Gastrocnemius medialis (tissue), 4 donors: Measurements from ENCODE around the gene SLC6A17.

Experiments used
- CTCF ChIP-seq, 5 experiments: fragments of 450-650 bp in 3 of 5; fragments of 200-600 bp in 2 of 5; sonication (generic) in 2 of 5; IDR thresholded peaks in 4 of 5; conservative IDR thresholded peaks in 1 of 5; 1 replicate in 4 of 5; 2 replicates in 1 of 5; pipeline ENCODE4 v1.5.1; 2016 to 2019; ENCODE audit warnings: antibody characterized with exemption in 5 of 5, mild to moderate bottlenecking in 3 of 5, moderate library complexity in 3 of 5
- POLR2A ChIP-seq, 2 donors: fragments of 450-650 bp; IDR thresholded peaks; one replicate each; pipeline ENCODE4 v1.6.1; 2017; ENCODE audit warnings: antibody characterized with exemption in 2 of 2, mild to moderate bottlenecking in 2 of 2, moderate library complexity in 2 of 2

- TF ChIP-seq CTCF (IDR thresholded peaks at IDR 0.05 in 4 of 5, conservative IDR thresholded peaks at IDR 0.05 in 1 of 5), result no peak
- no peak for TF ChIP-seq POLR2A (IDR thresholded peaks at IDR 0.05)
These were observed 75.6 kb downstream of the SLC6A17 start for GRCh38 chr1:110225756-110226404.
